Erythroblast (primary cell): ENCODE measurements around the gene MECR.

Experiments
- GATA1 ChIP-seq: IDR thresholded peaks from 2 replicates; pipeline ENCODE4 v1.6.1; 2011; ENCODE audit warnings: low read depth, mild to moderate bottlenecking, control low read depth, low read length, moderate library complexity
- POLR2A ChIP-seq: IDR thresholded peaks from 2 replicates; pipeline ENCODE4 v1.6.1; 2011; ENCODE audit warnings: mild to moderate bottlenecking, low read length

GRCh38 chr1:29197993-29198392 is 32.7 kb downstream of the MECR start:
- TF ChIP-seq POLR2A (no peak), GATA1 (no peak)
